ENCODE data around the gene LRRN4CL.

Gene LRRN4CL

DNA sequence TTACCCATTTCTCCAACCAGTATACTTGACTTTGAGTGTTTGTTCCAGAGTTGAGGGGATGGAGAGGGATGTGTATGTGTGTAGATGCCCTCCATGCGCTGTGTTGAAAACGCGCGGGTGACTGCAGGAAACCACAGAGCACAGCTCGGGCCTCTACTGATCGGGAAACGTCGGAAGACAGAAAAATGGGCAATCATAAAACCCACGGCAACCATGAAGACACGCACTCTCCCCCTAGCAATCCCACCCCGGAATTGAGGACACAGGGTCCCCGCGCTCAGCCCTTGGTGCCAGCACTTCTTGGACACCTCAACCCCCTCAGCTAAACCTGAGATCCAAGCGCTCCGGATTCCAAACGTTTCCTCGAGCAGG is 18.1 kb downstream of the LRRN4CL start:
- H3K36me3 ChIP-seq (replicated peaks): peaks cover 13% of the 10 kb centered on the region
- H3K27me3 ChIP-seq (replicated peaks): no peaks in the 10 kb centered on the region
- in situ Hi-C loops (cut with HindIII; ENCODE audit: low pct_ligation_motif_present, low sequenced_read_pairs): no loop called here
- peak overlapping the region; percentile 85 for H3K4me3 ChIP-seq (ENCODE audit: low read depth, low read length)
- DNase-seq: peak; percentile 28
- TF ChIP-seq, protein P1, sequence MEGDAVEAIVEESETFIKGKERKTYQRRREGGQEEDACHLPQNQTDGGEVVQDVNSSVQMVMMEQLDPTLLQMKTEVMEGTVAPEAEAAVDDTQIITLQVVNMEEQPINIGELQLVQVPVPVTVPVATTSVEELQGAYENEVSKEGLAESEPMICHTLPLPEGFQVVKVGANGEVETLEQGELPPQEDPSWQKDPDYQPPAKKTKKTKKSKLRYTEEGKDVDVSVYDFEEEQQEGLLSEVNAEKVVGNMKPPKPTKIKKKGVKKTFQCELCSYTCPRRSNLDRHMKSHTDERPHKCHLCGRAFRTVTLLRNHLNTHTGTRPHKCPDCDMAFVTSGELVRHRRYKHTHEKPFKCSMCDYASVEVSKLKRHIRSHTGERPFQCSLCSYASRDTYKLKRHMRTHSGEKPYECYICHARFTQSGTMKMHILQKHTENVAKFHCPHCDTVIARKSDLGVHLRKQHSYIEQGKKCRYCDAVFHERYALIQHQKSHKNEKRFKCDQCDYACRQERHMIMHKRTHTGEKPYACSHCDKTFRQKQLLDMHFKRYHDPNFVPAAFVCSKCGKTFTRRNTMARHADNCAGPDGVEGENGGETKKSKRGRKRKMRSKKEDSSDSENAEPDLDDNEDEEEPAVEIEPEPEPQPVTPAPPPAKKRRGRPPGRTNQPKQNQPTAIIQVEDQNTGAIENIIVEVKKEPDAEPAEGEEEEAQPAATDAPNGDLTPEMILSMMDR (IDR thresholded peaks at IDR 0.05; ENCODE audit: low read depth, low read length, missing control alignments): no peak
- peak overlapping the region; percentile 78 for H3K27ac ChIP-seq

DNA sequence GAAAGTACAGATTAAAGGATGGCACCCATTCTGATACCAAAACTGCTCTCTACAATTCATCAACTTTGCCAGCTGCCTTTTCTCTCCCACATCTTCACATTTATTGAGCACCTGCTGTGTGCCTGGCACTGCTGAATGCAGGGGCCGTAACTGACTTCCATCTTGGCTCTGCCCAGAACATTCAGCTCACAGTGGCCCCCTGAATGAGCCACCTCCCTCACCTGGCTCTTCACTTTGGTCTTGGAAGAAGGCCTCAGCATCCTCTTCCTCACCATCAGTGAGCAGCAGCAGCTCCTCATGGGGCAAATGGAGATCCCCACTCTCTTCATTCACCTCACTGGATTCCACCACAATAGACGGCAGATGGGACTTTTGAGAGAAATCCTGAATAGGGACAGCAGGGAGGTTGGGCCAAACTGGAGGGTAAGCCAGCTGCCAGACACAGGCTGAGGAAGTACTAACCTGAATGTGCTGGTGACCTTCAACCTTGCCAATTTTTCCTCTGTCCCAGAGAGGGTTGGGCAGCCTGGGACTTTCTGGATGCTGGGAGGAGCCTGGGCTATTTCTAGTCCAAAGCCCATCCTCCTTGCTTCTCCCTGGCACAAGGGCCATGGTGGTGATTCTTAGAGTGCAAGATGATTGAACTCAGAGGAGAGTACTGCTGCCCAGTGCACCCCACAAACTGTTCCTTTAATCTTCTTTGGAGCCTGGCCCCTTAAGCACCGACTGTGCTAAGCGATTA is 19.7 kb downstream of the LRRN4CL start:
- Histone ChIP-seq H3K4me3 (ENCODE audit: low read depth, low read length) (no peak overlapping the region), H3K27ac (no peak overlapping the region), H3K36me3 (replicated peaks) (peaks cover 10% of the 10 kb centered on the region), H3K27me3 (replicated peaks) (no peaks in the 10 kb centered on the region)
- in situ Hi-C loops (cut with HindIII; ENCODE audit: low pct_ligation_motif_present, low sequenced_read_pairs): no loop called here
- TF ChIP-seq, protein P1 (IDR thresholded peaks at IDR 0.05; ENCODE audit: low read depth, low read length, missing control alignments): no peak
- no peak for DNase-seq

DNA sequence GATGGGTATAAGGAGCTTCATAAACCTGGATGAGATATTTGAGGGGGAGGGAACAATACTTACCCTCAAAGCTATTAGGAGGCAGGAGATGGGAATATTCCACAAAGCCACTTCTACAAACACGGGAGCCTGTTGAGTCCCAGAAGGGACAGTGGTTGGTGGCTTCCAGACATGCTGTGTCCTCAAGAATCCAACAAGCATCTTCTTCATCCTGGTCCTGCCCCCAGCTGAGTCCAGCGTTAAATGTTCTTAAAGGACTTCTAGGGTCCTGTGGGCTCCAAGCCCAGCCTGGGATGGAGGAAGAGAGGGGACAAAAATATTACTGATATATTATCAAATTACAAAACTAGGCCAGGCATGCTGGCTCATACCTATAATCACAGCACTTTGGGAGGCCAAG is 21.9 kb downstream of the LRRN4CL start:
- in situ Hi-C loops (cut with HindIII; ENCODE audit: low pct_ligation_motif_present, low sequenced_read_pairs): no loop called here
- no peak overlapping the region for H3K4me3 ChIP-seq (ENCODE audit: low read depth, low read length)
- no peaks in the 10 kb centered on the region for H3K27me3 ChIP-seq (replicated peaks)
- H3K36me3 ChIP-seq (replicated peaks): peaks cover 19% of the 10 kb centered on the region
- DNase-seq: no peak
- H3K27ac ChIP-seq: no peak overlapping the region
- TF ChIP-seq, protein P1 (IDR thresholded peaks at IDR 0.05; ENCODE audit: low read depth, low read length, missing control alignments): no peak

DNA sequence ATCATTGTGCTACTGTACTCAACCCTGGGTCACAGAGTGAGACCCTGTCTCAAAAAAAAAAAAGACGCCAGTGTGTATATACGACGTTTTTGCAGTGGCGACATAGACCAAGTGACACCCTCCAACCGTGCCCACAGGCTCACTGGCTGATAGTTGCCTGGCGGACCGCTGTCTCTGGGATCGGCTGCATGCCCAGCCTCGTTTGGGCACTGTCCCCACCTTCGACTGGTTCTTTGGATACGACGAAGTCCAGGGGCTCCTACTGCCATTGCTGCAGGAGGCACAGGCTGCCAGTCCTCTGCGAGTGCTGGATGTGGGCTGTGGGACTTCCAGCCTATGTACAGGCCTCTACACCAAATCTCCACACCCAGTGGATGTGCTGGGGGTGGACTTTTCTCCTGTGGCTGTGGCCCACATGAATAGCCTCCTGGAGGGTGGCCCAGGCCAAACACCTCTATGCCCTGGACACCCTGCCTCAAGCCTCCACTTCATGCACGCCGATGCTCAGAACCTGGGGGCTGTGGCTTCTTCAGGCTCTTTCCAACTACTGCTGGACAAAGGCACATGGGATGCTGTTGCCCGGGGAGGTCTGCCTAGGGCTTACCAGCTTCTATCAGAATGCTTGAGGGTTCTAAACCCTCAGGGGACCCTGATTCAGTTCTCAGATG is 22.9 kb downstream of the LRRN4CL start:
- H3K36me3 ChIP-seq (replicated peaks): peaks cover 21% of the 10 kb centered on the region
- no peak overlapping the region for H3K27ac ChIP-seq
- H3K27me3 ChIP-seq (replicated peaks): no peaks in the 10 kb centered on the region
- H3K4me3 ChIP-seq (ENCODE audit: low read depth, low read length): peak overlapping the region; percentile 92
- in situ Hi-C loops (cut with HindIII; ENCODE audit: low pct_ligation_motif_present, low sequenced_read_pairs): no loop called here
- DNase-seq: no peak
- TF ChIP-seq, protein P1 (IDR thresholded peaks at IDR 0.05; ENCODE audit: low read depth, low read length, missing control alignments): no peak

DNA sequence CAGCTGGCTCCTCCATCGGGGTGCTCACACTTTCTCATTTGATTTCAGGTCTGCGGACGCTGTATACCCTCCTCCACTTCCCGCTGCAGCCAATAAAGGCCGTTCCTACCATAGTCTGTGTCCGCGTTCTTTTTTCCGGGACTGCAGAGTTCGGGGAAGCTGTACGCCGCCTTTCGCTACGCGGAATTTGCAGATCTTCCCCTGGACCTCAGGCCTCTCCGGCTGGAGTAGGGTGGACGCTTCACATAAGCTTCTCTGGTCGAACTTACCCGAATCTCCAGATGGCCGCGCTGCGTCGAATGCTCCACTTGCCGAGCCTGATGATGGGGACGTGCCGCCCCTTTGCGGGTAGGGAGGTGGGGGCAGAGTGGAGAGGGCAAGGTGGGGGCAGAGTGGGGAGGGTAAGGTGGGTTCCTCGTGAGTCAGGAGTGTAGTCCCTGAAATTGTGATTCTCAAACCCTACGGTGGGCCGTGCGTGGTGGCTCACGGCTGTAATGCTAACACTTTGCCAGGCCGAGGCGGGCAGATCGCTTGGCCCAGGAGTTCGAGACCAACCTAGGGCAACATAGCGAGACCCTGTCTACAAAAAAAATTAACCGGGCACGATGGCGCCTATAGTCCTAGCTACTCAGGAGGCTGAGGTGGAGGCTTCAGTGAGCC is 23.6 kb downstream of the LRRN4CL start:
- peaks cover 21% of the 10 kb centered on the region for H3K36me3 ChIP-seq (replicated peaks)
- no peaks in the 10 kb centered on the region for H3K27me3 ChIP-seq (replicated peaks)
- TF ChIP-seq, protein P1 (IDR thresholded peaks at IDR 0.05; ENCODE audit: low read depth, low read length, missing control alignments): no peak
- peak overlapping the region; percentile 69 for H3K27ac ChIP-seq
- peak; percentile 52 for DNase-seq
- in situ Hi-C loops (cut with HindIII; ENCODE audit: low pct_ligation_motif_present, low sequenced_read_pairs): no loop called here
- H3K4me3 ChIP-seq (ENCODE audit: low read depth, low read length): peak overlapping the region; percentile 92

Measured in brain microvascular endothelial cell (primary cell).